Measurements from ENCODE around the gene VMP1.

GRCh38 chr17:59811209-59811608 lies 103.8 kb downstream of the VMP1 start:
- TF ChIP-seq ZC3H11A (IDR thresholded peaks at IDR 0.05): no peak
- no peak for TF ChIP-seq RFX5 (IDR thresholded peaks at IDR 0.05)
- TF ChIP-seq EHF (CRISPR knock-in tag; IDR thresholded peaks at IDR 0.05): no peak
- no peak for TF ChIP-seq CTCF (IDR thresholded peaks at IDR 0.05)
- no peak for TF ChIP-seq CEBPB (IDR thresholded peaks at IDR 0.05)
- TF ChIP-seq FOSL2 (IDR thresholded peaks at IDR 0.05): no peak
- TF ChIP-seq FOSL2 (CRISPR knock-in tag; IDR thresholded peaks at IDR 0.05): peak; percentile 40; the same call in 1 of the 2 replicates
- TF ChIP-seq, protein P1, sequence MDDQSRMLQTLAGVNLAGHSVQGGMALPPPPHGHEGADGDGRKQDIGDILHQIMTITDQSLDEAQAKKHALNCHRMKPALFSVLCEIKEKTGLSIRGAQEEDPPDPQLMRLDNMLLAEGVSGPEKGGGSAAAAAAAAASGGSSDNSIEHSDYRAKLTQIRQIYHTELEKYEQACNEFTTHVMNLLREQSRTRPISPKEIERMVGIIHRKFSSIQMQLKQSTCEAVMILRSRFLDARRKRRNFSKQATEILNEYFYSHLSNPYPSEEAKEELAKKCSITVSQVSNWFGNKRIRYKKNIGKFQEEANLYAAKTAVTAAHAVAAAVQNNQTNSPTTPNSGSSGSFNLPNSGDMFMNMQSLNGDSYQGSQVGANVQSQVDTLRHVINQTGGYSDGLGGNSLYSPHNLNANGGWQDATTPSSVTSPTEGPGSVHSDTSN (IDR thresholded peaks at IDR 0.05): no peak
- no peak for TF ChIP-seq NR3C1 (IDR thresholded peaks at IDR 0.05)
- TF ChIP-seq CHD2 (IDR thresholded peaks at IDR 0.05; ENCODE audit: low read length, partially characterized antibody): no peak
- no peak for TF ChIP-seq POLR2A (IDR thresholded peaks at IDR 0.05; ENCODE audit: low read length)
- TF ChIP-seq POLR2AphosphoS2 (conservative IDR thresholded peaks at IDR 0.05; ENCODE audit: low read length): no peak
- TF ChIP-seq EP300 (IDR thresholded peaks at IDR 0.05): no peak
- TF ChIP-seq, protein P2, sequence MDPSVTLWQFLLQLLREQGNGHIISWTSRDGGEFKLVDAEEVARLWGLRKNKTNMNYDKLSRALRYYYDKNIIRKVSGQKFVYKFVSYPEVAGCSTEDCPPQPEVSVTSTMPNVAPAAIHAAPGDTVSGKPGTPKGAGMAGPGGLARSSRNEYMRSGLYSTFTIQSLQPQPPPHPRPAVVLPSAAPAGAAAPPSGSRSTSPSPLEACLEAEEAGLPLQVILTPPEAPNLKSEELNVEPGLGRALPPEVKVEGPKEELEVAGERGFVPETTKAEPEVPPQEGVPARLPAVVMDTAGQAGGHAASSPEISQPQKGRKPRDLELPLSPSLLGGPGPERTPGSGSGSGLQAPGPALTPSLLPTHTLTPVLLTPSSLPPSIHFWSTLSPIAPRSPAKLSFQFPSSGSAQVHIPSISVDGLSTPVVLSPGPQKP (IDR thresholded peaks at IDR 0.05; ENCODE audit: low read depth, low read length): no peak
